Mesodermal cell (in vitro differentiated cells): ENCODE measurements around the gene DUSP22.

Experiments used
- H3K27ac ChIP-seq: 2 replicates; pipeline ENCODE4 v1.7.0; 2013; ENCODE audit warnings: mild to moderate bottlenecking, low read depth, low read length, moderate library complexity; ENCODE audit not compliant: severe bottlenecking
- H3K36me3 ChIP-seq: 2 replicates; pipeline ENCODE4 v1.7.1; 2013; ENCODE audit warnings: mild to moderate bottlenecking, low read length, moderate library complexity; ENCODE audit not compliant: control insufficient read depth, insufficient read depth
- H3K4me1 ChIP-seq: one replicate; pipeline ENCODE4 v1.7.1; 2013; ENCODE audit warnings: mild to moderate bottlenecking, low read length; ENCODE audit not compliant: insufficient read depth, control insufficient read depth, poor library complexity, severe bottlenecking
- H3K4me3 ChIP-seq: 2 replicates; pipeline ENCODE4 v1.7.0; 2013; ENCODE audit warnings: low read length, control low read depth, mild to moderate bottlenecking; ENCODE audit not compliant: insufficient read depth, poor library complexity, severe bottlenecking; ENCODE audit errors: extremely low read depth
- H3K9me3 ChIP-seq: 2 replicates; pipeline ENCODE4 v1.7.1; 2013; ENCODE audit warnings: mild to moderate bottlenecking, low read length, moderate library complexity; ENCODE audit not compliant: control insufficient read depth
- WGBS, 2 experiments: methylation state at CpG; one replicate each; pipeline ENCODE4 v1.1.5; 2013; ENCODE audit warnings: missing lambda C conversion rate in 2 of 2; ENCODE audit not compliant: insufficient coverage in 2 of 2; 5-methylcytosine and 5-hydroxymethylcytosine counted together

Gene DUSP22

DNA sequence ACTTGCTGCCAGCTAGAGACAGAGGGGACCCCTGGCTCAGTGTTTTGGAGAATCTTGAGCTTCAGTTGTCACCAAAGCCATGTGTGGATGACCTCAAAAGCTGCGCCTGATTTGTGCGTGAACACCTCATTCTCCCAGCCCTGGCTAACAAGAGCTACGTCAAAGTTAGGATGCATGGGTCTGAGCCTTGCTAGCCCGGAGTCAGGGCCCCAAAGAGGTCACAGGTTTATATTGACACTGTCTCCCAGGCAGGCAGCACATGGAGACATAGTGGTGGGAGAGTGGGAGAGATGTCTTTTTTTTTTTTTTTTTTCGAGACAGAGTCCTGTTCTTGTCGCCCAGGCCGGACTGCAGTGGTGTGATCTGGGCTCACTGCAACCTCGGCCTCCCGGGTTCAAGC, 36.1 kb upstream of the DUSP22 start:
- 97 to 100% methylated on average over 4 to 8 of the region's 9 CpGs for WGBS, 2 experiments
- no peaks in the 10 kb centered on the region for H3K36me3 ChIP-seq
- no peak overlapping the region for H3K4me3 ChIP-seq
- H3K9me3 ChIP-seq, result no peaks in the 10 kb centered on the region
- H3K27ac ChIP-seq, result no peak overlapping the region
- no peaks in the 10 kb centered on the region for H3K4me1 ChIP-seq

GRCh38 chr6:257031-257725, 35.1 kb upstream of the DUSP22 start:
- 84% methylated on average over 6 of the region's 8 CpGs for WGBS, 2 experiments
- no peaks in the 10 kb centered on the region for H3K9me3 ChIP-seq
- no peaks in the 10 kb centered on the region for H3K36me3 ChIP-seq
- no peak overlapping the region for H3K27ac ChIP-seq
- H3K4me3 ChIP-seq, result no peak overlapping the region
- no peaks in the 10 kb centered on the region for H3K4me1 ChIP-seq

- no peaks in the 10 kb centered on the region for H3K9me3 ChIP-seq
- WGBS, 2 experiments, result 57 to 58% methylated on average over 1 of the region's 1 CpG
- no peak overlapping the region for H3K27ac ChIP-seq
- H3K4me3 ChIP-seq, result no peak overlapping the region
- H3K36me3 ChIP-seq, result no peaks in the 10 kb centered on the region
- H3K4me1 ChIP-seq, result no peaks in the 10 kb centered on the region
Observed at GRCh38 chr6:257774-258173, 34.5 kb upstream of the DUSP22 start.

GRCh38 chr6:259316-259715, 33.0 kb upstream of the DUSP22 start:
- H3K27ac ChIP-seq, result no peak overlapping the region
- no peaks in the 10 kb centered on the region for H3K36me3 ChIP-seq
- H3K4me3 ChIP-seq, result no peak overlapping the region
- no peaks in the 10 kb centered on the region for H3K4me1 ChIP-seq
- 87 to 94% methylated on average over 2 of the region's 5 CpGs for WGBS, 2 experiments
- H3K9me3 ChIP-seq, result no peaks in the 10 kb centered on the region

DNA sequence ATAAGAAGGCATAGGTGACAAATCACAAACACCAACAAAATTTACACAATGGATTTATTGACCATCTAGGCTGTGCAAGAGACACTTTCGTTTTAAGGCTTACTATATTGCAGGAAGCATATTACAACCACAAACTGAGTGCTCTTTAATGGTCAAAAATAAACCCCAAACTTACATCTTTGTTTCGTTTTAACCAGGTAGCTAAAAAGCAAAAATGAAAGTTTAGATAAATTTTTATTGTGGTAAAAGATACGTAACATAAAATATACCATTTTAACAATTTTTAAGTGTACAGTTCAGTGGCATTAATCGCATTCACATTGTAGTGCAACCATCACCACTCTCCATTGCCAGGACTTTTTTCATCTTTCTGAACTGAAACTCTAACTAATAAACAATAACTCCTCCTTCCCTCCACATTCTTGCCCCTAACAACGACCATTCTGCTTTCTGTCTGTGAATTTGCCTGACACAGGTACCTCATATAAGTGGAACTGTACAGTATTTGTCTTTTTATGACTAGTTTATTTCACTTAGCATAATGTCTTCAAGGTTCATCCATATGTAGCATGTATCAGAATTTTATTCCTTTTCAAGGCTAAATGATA, 32.3 kb upstream of the DUSP22 start:
- H3K4me1 ChIP-seq, result no peaks in the 10 kb centered on the region
- H3K27ac ChIP-seq, result no peak overlapping the region
- no peaks in the 10 kb centered on the region for H3K36me3 ChIP-seq
- H3K4me3 ChIP-seq, result no peak overlapping the region
- 83 to 89% methylated on average over 2 of the region's 5 CpGs for WGBS, 2 experiments
- no peaks in the 10 kb centered on the region for H3K9me3 ChIP-seq

GRCh38 chr6:264626-265025, 27.7 kb upstream of the DUSP22 start:
- WGBS, 2 experiments, result 60% methylated on average over 1 of the region's 2 CpGs; no CpG with 5 or more reads in 1 of the 2 experiments

DNA sequence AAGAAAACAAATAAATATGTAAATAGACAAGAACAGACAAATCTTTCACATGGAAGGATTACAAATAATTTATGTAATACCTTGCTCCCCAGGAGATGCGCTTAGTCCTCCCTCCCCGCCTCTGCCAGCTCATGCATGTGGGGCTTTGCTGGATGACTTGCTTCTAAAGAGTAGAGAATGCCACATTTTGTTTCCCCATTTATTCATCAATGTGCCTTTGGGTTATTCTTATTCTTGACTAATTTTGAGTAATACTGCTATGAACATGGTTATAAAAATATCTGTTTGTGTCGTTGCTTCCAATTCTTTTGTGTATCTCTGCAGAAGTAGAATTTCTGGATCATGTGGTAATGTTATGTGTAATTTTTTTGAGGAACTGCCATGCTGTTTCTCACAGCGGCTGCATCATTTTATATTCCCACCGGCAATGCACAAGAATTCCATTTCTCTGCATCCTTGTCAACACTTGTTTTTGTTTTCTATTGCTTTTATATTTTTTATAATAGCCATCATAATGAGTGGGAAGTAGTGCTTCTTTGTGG, 23.8 kb upstream of the DUSP22 start:
- WGBS, 2 experiments, result 63 to 67% methylated on average over 1 of the region's 5 CpGs
- Histone ChIP-seq H3K27ac (no peak overlapping the region), H3K4me1 (no peaks in the 10 kb centered on the region), H3K36me3 (no peaks in the 10 kb centered on the region), H3K4me3 (no peak overlapping the region), H3K9me3 (no peaks in the 10 kb centered on the region)

More at GRCh38 chr6:264626-265025, 27.7 kb upstream of the DUSP22 start:
- Histone ChIP-seq H3K4me1 (no peaks in the 10 kb centered on the region), H3K36me3 (no peaks in the 10 kb centered on the region), H3K27ac (no peak overlapping the region), H3K9me3 (no peaks in the 10 kb centered on the region), H3K4me3 (no peak overlapping the region)

- no peaks in the 10 kb centered on the region for H3K36me3 ChIP-seq
- H3K4me1 ChIP-seq, result no peaks in the 10 kb centered on the region
- H3K4me3 ChIP-seq, result no peak overlapping the region
- H3K27ac ChIP-seq, result no peak overlapping the region
- WGBS, 2 experiments, result 63 to 78% methylated on average over 2 of the region's 2 CpGs
- H3K9me3 ChIP-seq, result no peaks in the 10 kb centered on the region
Observed at GRCh38 chr6:273551-274058, 18.7 kb upstream of the DUSP22 start.

GRCh38 chr6:277746-278145, 14.5 kb upstream of the DUSP22 start:
- WGBS, 2 experiments, result 73 to 86% methylated on average over 1 to 2 of the region's 2 CpGs
- no peak overlapping the region for H3K27ac ChIP-seq
- no peak overlapping the region for H3K4me3 ChIP-seq
- H3K9me3 ChIP-seq, result no peaks in the 10 kb centered on the region
- H3K36me3 ChIP-seq, result no peaks in the 10 kb centered on the region
- H3K4me1 ChIP-seq, result no peaks in the 10 kb centered on the region

DNA sequence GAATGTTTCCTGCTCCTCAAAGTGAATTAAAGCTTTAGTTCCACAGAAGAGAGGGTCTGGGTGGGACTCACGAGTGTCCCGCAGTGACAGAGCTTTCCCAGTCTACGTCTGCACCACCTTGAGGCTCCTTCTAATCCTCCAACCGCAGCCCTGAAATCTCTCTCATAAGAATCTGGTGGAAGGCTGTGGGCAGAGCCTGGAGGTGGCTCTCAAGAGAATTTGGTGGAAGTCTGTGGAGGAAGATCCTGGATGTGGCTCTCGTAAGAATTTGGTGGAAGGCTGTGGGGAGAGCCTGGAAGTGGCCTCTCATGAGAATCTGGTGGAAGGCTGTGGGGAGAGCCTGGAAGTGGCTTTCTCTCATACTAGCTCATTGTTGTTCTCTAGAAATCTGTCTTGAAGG, 13.8 kb upstream of the DUSP22 start:
- peaks cover 2% of the 10 kb centered on the region for H3K9me3 ChIP-seq
- no peaks in the 10 kb centered on the region for H3K4me1 ChIP-seq
- no peak overlapping the region for H3K4me3 ChIP-seq
- 87 to 89% methylated on average over 4 of the region's 5 CpGs for WGBS, 2 experiments
- no peak overlapping the region for H3K27ac ChIP-seq
- H3K36me3 ChIP-seq, result no peaks in the 10 kb centered on the region
